Activated B cell treated with CpG ODN at 0.5 μM for 24 hours (primary cell): Measurements from ENCODE around the gene ZNF638. TPM values are rescaled to one million over a fixed set of nuclear protein-coding genes. Genes with fewer than 3 reads are reported as not detected.

Experiments used
- ATAC-seq: fragments of 200-7000 bp; cut with Tn5 transposase; one replicate; pipeline ENCODE4 v1.10.0; 2021; ENCODE audit warnings: low read depth, mild to moderate bottlenecking, moderate library complexity
- CTCF ChIA-PET: fragments of 350-600 bp; sonication (Branson Sonifier 250); formaldehyde crosslinking; loops from one replicate; lab custom pipeline; 2021; ENCODE audit warnings: antibody characterized with exemption; lab: Charles Lee
- POLR2A ChIA-PET: fragments of 350-600 bp; sonication (Branson Sonifier 250); formaldehyde crosslinking; loops from one replicate; lab custom pipeline; 2021; ENCODE audit warnings: antibody characterized with exemption; lab: Charles Lee
- DNase-seq: peaks from one replicate; pipeline ENCODE4 v3.0.0; 2022
- H3K27ac Mint-ChIP-seq: one replicate; pipeline ENCODE4 v1.8.0; 2020; ENCODE audit warnings: mixed read lengths
- H3K27me3 Mint-ChIP-seq: one replicate; pipeline ENCODE4 v1.8.0; 2021; ENCODE audit warnings: mixed read lengths
- H3K36me3 Mint-ChIP-seq: one replicate; pipeline ENCODE4 v1.8.0; 2021; ENCODE audit warnings: low read depth, mixed read lengths
- H3K4me1 Mint-ChIP-seq: one replicate; pipeline ENCODE4 v1.8.0; 2021; ENCODE audit warnings: mixed read lengths
- H3K4me3 Mint-ChIP-seq: one replicate; pipeline ENCODE4 v1.8.0; 2020; ENCODE audit warnings: mild to moderate bottlenecking, mixed read lengths
- H3K9me3 Mint-ChIP-seq: one replicate; pipeline ENCODE4 v1.8.0; 2020; ENCODE audit warnings: mixed read lengths
- CTCF ChIP-seq: fragments of 200-600 bp; IDR thresholded peaks from one replicate; pipeline ENCODE4 v1.8.0; 2022; ENCODE audit warnings: antibody characterized with exemption, mild to moderate bottlenecking
- intact Hi-C: fragments of 100-400 bp; cut with micrococcal nuclease; formaldehyde crosslinking; loops from one replicate; pipeline ENCODE4 v1.15.1; 2024
- total RNA-seq: library from RNA; stranded (reverse); gene quantifications from 2 replicates; pipeline ENCODE4 v1.2.3, GENCODE V29; 2022

ZNF638 gene
- total RNA-seq = 125 and 152 TPM in 2 replicates

GRCh38 chr2:71331581-71332434 lies at the start of gene ZNF638:
TSS of gene ZNF638 (plus strand) at chr2:71331782. CDS start at chr2:71348955, 17,173 bp downstream.
- ChIA-PET POLR2A (interaction anchor here (0.6 to 2.2 kb wide), 18 partner anchors 9 to 1705 kb away, joined by 3 to 27 read pairs (median 5); partner anchors contain the start of genes C2orf42, MCEE, MPHOSPH10 and NAGK), CTCF (interaction anchor here (0.5 to 2.0 kb wide), 14 partner anchors 24 to 1206 kb away, joined by 3 to 16 read pairs (median 3); no protein-coding TSS in a partner anchor)
- TF ChIP-seq CTCF = no peak
- peak; percentile 86 for DNase-seq
- peaks cover 42% of the 10 kb centered on the region for H3K4me1 Mint-ChIP-seq
- H3K9me3 Mint-ChIP-seq = no peaks in the 10 kb centered on the region
- ATAC-seq = peak; percentile 99
- H3K27me3 Mint-ChIP-seq = no peaks in the 10 kb centered on the region
- H3K4me3 Mint-ChIP-seq = peak within 1 kb of the TSS; percentile 100
- H3K27ac Mint-ChIP-seq = peak within 1 kb of the TSS; percentile 100
- H3K36me3 Mint-ChIP-seq = peaks cover 18% of the 10 kb centered on the region
- intact Hi-C loops = loop anchor here (1.0 to 5.0 kb wide), 9 partner anchors 15 to 1900 kb away; partner anchors contain the start of genes CCT7, EXOC6B, MCEE and MPHOSPH10

GRCh38 chr2:71281950-71282349 lies 49.6 kb upstream of the ZNF638 start:
- ChIA-PET CTCF (interaction anchor here (1.0 to 1.2 kb wide), 2 partner anchors 228 to 232 kb away, joined by 3 to 4 read pairs; no protein-coding TSS in a partner anchor), POLR2A (interaction anchor here (1.2 kb wide), 1 partner anchor 55 kb away, joined by 3 read pairs; the partner anchor contains the start of gene PAIP2B)
- Mint-ChIP-seq H3K9me3 (no peaks in the 10 kb centered on the region), H3K4me3 (no peak overlapping the region), H3K4me1 (peaks cover 11% of the 10 kb centered on the region), H3K36me3 (no peaks in the 10 kb centered on the region), H3K27me3 (peaks cover 15% of the 10 kb centered on the region), H3K27ac (no peak overlapping the region)
- DNase-seq (no peak), ATAC-seq (no peak)
- no peak for TF ChIP-seq CTCF
- intact Hi-C loops = loop anchor here (1.0 kb wide), 1 partner anchor 182 kb away; no protein-coding TSS in a partner anchor

GRCh38 chr2:71282493-71282892 lies 49.1 kb upstream of the ZNF638 start:
- CTCF ChIA-PET = interaction anchor here (1.2 kb wide), 1 partner anchor 228 kb away, joined by 4 read pairs; no protein-coding TSS in a partner anchor
- no peak for TF ChIP-seq CTCF
- POLR2A ChIA-PET = no interaction called here
- Mint-ChIP-seq H3K4me3 (no peak overlapping the region), H3K36me3 (no peaks in the 10 kb centered on the region), H3K4me1 (peaks cover 6% of the 10 kb centered on the region), H3K9me3 (no peaks in the 10 kb centered on the region), H3K27me3 (peaks cover 15% of the 10 kb centered on the region), H3K27ac (no peak overlapping the region)
- intact Hi-C loops = loop anchor here (1.0 kb wide), 1 partner anchor 182 kb away; no protein-coding TSS in a partner anchor
- ATAC-seq (no peak), DNase-seq (no peak)

GRCh38 chr2:71283131-71283530 lies 48.5 kb upstream of the ZNF638 start:
- ChIA-PET CTCF (interaction anchor here (0.8 kb wide), 1 partner anchor 126 kb away, joined by 4 read pairs; no protein-coding TSS in a partner anchor), POLR2A (no interaction called here)
- Mint-ChIP-seq H3K27me3 (peaks cover 15% of the 10 kb centered on the region), H3K36me3 (no peaks in the 10 kb centered on the region), H3K9me3 (no peaks in the 10 kb centered on the region), H3K4me3 (no peak overlapping the region), H3K27ac (no peak overlapping the region), H3K4me1 (no peaks in the 10 kb centered on the region)
- DNase-seq = no peak
- ATAC-seq = no peak
- intact Hi-C loops = no loop called here
- TF ChIP-seq CTCF = no peak

GRCh38 chr2:71285706-71286105 lies 45.9 kb upstream of the ZNF638 start:
- POLR2A ChIA-PET = no interaction called here
- no peaks in the 10 kb centered on the region for H3K9me3 Mint-ChIP-seq
- ATAC-seq = no peak
- CTCF ChIA-PET = no interaction called here
- H3K27me3 Mint-ChIP-seq = peaks cover 8% of the 10 kb centered on the region
- H3K4me1 Mint-ChIP-seq = no peaks in the 10 kb centered on the region
- no peak overlapping the region for H3K4me3 Mint-ChIP-seq
- H3K27ac Mint-ChIP-seq = no peak overlapping the region
- no peak for TF ChIP-seq CTCF
- H3K36me3 Mint-ChIP-seq = no peaks in the 10 kb centered on the region
- no peak for DNase-seq
- intact Hi-C loops = no loop called here
